Measurements from ENCODE around the gene CACFD1. TPM values are rescaled to one million over a fixed set of nuclear protein-coding genes. Genes with fewer than 3 reads are reported as not detected.

Gene CACFD1
- total RNA-seq, 1 donor, result 4.4 TPM

- DNase-seq (ENCODE audit: low read depth), result no peak
- H3K4me3 ChIP-seq (ENCODE audit: low read depth, low read length), result no peak within 1 kb of the TSS
- TF ChIP-seq, protein P1, sequence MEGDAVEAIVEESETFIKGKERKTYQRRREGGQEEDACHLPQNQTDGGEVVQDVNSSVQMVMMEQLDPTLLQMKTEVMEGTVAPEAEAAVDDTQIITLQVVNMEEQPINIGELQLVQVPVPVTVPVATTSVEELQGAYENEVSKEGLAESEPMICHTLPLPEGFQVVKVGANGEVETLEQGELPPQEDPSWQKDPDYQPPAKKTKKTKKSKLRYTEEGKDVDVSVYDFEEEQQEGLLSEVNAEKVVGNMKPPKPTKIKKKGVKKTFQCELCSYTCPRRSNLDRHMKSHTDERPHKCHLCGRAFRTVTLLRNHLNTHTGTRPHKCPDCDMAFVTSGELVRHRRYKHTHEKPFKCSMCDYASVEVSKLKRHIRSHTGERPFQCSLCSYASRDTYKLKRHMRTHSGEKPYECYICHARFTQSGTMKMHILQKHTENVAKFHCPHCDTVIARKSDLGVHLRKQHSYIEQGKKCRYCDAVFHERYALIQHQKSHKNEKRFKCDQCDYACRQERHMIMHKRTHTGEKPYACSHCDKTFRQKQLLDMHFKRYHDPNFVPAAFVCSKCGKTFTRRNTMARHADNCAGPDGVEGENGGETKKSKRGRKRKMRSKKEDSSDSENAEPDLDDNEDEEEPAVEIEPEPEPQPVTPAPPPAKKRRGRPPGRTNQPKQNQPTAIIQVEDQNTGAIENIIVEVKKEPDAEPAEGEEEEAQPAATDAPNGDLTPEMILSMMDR (IDR thresholded peaks at IDR 0.05; ENCODE audit: insufficient read depth, low read length), result no peak
Observed at GRCh38 chr9:133421615-133422542, 37.9 kb upstream of the CACFD1 start, which contains the start of gene ADAMTS13. ADAMTS13 (plus strand) TSS chr9:133422367; CDS start chr9:133422444, 77 bp downstream.

DNA sequence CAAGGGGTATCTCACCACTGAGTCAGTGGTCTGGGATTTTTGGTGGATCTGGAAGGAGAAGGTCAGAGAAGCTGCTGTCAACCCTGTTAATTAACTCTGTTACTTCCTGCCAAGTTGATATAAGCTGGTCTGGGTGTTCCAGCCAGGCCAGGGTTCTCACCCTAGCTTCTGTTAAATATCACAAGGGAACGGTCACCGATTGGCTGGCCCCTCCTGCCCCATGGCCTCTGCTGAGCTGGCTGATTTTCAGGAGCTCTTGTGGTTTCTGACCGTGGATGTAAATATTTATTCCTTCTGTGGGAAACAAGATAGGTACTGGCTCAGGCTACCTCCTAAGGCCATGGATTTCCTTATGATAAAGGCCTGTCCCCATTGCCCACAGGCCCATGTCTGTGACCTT, 36.6 kb upstream of the CACFD1 start:
- DNase-seq (ENCODE audit: low read depth), result no peak
- TF ChIP-seq, protein P1 (IDR thresholded peaks at IDR 0.05; ENCODE audit: insufficient read depth, low read length), result no peak
- no peak overlapping the region for H3K4me3 ChIP-seq (ENCODE audit: low read depth, low read length)

DNA sequence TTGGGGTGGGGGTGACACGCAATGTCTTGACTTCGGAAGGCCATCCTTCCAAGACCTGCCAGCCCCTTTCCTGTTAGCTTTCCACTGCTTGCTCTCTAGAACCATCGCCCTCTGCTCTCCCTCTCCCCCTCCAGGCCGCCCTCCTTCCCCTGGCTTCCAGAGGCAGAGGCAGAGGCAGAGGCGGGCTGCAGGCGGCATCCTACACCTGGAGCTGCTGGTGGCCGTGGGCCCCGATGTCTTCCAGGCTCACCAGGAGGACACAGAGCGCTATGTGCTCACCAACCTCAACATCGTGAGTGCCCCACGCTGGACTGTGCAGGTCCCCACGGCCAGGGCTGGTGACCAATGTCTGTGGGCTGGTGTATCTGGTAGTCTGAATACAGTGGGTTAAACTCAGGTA, 35.6 kb upstream of the CACFD1 start:
- no peak overlapping the region for H3K4me3 ChIP-seq (ENCODE audit: low read depth, low read length)
- no peak for DNase-seq (ENCODE audit: low read depth)
- TF ChIP-seq, protein P1 (IDR thresholded peaks at IDR 0.05; ENCODE audit: insufficient read depth, low read length), result no peak

GRCh38 chr9:133425049-133425632, 34.6 kb upstream of the CACFD1 start:
- TF ChIP-seq, protein P1 (IDR thresholded peaks at IDR 0.05; ENCODE audit: insufficient read depth, low read length), result no peak
- H3K4me3 ChIP-seq (ENCODE audit: low read depth, low read length), result no peak overlapping the region
- no peak for DNase-seq (ENCODE audit: low read depth)

GRCh38 chr9:133426011-133426410, 33.8 kb upstream of the CACFD1 start:
- no peak overlapping the region for H3K4me3 ChIP-seq (ENCODE audit: low read depth, low read length)
- DNase-seq (ENCODE audit: low read depth), result no peak
- TF ChIP-seq, protein P1 (IDR thresholded peaks at IDR 0.05; ENCODE audit: insufficient read depth, low read length), result no peak

GRCh38 chr9:133427658-133428348, 32.0 kb upstream of the CACFD1 start:
- no peak overlapping the region for H3K4me3 ChIP-seq (ENCODE audit: low read depth, low read length)
- DNase-seq (ENCODE audit: low read depth), result no peak
- TF ChIP-seq, protein P1 (IDR thresholded peaks at IDR 0.05; ENCODE audit: insufficient read depth, low read length), result no peak

All from fibroblast of the aortic adventitia (primary cell).